AG04449 (cell line): ENCODE results near the gene AMPH.

Experiments
- CTCF ChIA-PET: fragments of 350-600 bp; formaldehyde crosslinking; extraction: SDS; loops from one replicate; lab custom pipeline; 2021; ENCODE audit warnings: antibody characterized with exemption; lab: Yijun Ruan, JAX
- POLR2A ChIA-PET: fragments of 400-600, 350-600 bp; formaldehyde crosslinking; extraction: SDS; loops from one replicate; lab custom pipeline; 2020; ENCODE audit warnings: antibody characterized with exemption, inconsistent platforms; lab: Yijun Ruan, JAX
- DNase-seq: peaks from one replicate; pipeline ENCODE4 v3.0.0-alpha.2; 2010; ENCODE audit warnings: low read depth, low spot score
- H3K4me3 ChIP-seq: 2 replicates; pipeline ENCODE4 v1.5.1; 2011; ENCODE audit warnings: low read depth, mild to moderate bottlenecking, control low read depth, low read length
- TF ChIP-seq, protein P1 (sequence below): IDR thresholded peaks from one replicate; pipeline ENCODE4 v1.5.1; 2011; ENCODE audit warnings: mild to moderate bottlenecking, moderate library complexity, low read length, control low read depth, inconsistent platforms; ENCODE audit not compliant: insufficient read depth; ENCODE audit errors: missing control alignments

AMPH gene

DNA sequence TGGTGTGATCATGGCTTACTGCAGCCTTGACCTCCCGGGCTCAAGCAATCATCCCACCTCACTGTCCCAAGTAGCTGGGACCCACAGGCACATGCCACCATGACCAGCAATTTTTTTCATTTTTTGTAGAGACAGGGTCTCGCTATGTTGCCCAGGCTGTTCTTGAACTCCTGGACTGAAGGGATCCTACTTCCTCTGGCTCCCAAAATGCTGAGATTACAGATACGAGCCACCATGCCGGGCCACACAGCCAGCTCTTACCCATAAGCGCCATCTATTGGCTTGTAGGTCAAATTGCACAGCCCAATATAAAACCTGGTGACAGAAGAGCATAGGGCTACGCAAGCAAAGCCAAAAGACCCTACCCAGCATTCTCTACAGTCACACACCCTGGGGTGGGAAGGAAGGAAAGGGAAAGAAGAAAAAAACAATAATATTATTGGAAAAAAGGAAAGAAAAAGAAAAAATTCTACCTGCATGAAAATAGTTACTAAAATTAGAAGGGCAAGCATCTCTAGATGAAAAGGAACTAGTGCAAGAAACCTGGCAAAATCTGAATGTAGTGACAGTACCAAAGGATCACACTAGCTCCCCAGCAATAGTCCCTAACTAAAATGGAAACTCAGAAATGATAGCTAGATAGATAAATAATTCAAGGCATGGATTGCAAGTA lies 29.4 kb upstream of the AMPH start:
- ChIA-PET CTCF (interaction anchor here (0.6 to 7.7 kb wide), 60 partner anchors 9 to 860 kb away, joined by 3 to 86 read pairs (median 4); partner anchors contain the start of gene AMPH), POLR2A (no interaction called here)
- H3K4me3 ChIP-seq: no peak overlapping the region
- no peak for DNase-seq
- TF ChIP-seq, protein P1, sequence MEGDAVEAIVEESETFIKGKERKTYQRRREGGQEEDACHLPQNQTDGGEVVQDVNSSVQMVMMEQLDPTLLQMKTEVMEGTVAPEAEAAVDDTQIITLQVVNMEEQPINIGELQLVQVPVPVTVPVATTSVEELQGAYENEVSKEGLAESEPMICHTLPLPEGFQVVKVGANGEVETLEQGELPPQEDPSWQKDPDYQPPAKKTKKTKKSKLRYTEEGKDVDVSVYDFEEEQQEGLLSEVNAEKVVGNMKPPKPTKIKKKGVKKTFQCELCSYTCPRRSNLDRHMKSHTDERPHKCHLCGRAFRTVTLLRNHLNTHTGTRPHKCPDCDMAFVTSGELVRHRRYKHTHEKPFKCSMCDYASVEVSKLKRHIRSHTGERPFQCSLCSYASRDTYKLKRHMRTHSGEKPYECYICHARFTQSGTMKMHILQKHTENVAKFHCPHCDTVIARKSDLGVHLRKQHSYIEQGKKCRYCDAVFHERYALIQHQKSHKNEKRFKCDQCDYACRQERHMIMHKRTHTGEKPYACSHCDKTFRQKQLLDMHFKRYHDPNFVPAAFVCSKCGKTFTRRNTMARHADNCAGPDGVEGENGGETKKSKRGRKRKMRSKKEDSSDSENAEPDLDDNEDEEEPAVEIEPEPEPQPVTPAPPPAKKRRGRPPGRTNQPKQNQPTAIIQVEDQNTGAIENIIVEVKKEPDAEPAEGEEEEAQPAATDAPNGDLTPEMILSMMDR: peak; percentile 83

DNA sequence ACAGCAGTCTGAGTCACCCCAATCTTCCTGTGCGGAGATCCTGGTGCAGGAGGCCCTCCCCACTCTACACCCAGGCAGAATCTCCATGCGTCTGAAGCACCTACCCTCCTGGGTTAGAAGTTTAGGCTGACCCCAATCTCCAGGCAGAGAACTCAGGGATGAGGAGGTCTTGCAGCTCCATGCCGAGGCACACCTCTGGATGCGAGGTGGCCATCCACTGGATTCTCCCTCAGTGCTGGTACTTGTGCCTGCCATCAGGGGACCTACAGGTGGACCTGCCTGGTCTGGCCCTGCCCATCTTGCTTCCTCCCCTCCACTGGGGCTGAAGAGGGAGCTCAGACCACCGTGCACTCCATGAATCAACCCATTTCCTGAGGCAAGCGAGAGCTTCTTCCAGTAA lies 28.8 kb upstream of the AMPH start:
- TF ChIP-seq, protein P1: no peak
- ChIA-PET CTCF (interaction anchor here (0.6 to 7.7 kb wide), 49 partner anchors 10 to 860 kb away, joined by 3 to 86 read pairs (median 5); partner anchors contain the start of gene AMPH), POLR2A (no interaction called here)
- no peak for DNase-seq
- no peak overlapping the region for H3K4me3 ChIP-seq

DNA sequence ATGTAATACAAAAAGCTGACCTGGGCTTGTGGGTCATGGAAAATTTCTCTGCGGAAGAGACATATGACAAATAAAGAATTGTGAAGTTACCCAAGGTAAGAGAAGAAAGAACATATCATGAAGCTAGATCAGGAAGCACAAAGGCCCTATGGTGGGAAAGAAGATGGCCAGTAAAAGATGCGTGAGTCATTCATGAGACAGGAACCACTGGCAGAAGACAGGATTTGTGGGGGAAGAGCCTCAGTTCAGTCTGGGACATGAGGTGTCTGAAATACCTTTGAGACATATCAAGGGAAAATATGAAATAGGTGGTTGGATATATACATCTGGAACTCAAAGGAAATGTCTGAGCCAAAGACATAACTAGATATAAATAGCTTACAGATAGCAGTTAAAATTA lies 27.7 kb upstream of the AMPH start:
- H3K4me3 ChIP-seq: no peak overlapping the region
- TF ChIP-seq, protein P1: no peak
- CTCF ChIA-PET: interaction anchor here (0.6 to 7.7 kb wide), 28 partner anchors 9 to 861 kb away, joined by 3 to 86 read pairs (median 8); partner anchors contain the start of gene AMPH
- POLR2A ChIA-PET: no interaction called here
- DNase-seq: no peak

DNA sequence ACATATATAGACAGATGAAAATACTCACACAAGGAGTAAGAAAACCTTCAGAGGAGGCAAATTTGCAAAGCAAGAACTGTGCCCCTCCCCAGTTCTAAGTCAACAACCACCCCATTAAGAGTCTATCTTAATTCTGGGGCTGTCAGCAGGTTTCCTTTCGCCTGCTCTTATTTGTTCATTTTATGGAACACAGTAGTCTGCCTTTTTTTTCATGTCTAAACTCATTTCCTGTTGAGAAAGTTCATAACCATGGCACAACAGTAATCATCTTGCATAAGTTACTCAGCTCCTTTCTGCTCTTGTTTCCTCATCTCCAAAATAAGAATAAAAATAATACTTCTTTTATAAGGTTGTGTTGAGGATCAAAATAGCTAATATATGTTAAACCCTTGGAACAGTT lies 25.8 kb upstream of the AMPH start:
- POLR2A ChIA-PET: no interaction called here
- CTCF ChIA-PET: interaction anchor here (0.7 to 7.7 kb wide), 9 partner anchors 9 to 258 kb away, joined by 3 to 86 read pairs (median 4); no protein-coding TSS in a partner anchor
- H3K4me3 ChIP-seq: no peak overlapping the region
- no peak for DNase-seq
- TF ChIP-seq, protein P1: no peak

DNA sequence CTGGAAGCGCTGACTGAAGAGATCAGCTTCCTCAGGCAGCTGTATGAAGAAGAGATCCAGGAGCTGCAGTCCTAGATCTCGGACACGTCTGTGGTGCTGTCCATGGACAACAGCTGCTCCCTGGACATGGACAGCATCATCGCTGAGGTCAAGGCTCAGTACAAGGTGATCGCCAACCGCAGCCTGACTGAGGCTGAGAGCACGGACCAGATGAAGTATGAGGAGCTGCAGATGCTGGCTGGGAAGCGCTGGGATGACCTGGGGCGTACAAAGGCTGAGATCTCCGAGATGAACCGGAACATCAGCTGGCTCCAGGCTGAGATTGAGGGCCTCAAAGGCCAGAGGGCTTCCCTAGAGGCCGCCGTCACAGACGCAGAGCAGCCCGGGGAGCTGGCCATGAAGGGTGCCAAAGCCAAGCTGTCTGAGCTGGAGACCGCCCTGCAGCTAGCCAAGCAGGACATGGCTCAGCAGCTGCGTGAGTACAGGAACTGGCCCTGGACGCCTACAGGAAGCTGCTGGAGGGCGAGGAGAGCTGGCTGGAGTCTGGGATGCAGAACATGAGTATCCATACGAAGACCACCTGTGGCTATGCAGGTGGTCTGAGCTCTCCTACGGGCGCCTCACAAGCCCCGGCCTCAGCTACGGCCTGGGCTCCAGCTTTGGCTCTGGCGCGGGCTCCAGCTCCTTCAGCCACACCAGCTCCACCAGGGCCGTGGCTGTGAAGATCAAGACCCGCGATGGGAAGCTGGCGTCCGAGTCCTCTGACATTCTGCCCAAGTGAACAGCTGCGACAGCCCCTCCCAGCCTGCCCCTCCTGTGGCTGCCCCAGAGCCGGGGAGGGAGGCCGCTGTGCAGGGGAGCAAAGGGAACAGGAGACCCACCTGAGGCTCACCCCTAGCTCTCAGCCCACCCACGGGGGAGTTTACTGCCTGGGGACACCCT lies 24.9 kb upstream of the AMPH start:
- no peak for DNase-seq
- H3K4me3 ChIP-seq: no peak overlapping the region
- POLR2A ChIA-PET: no interaction called here
- CTCF ChIA-PET: interaction anchor here (0.7 to 7.7 kb wide), 6 partner anchors 8 to 257 kb away, joined by 3 to 86 read pairs (median 4); no protein-coding TSS in a partner anchor
- TF ChIP-seq, protein P1: no peak
